HG02642 (cell line): ENCODE data around the gene KCNA2.

ENCODE experiments used
- ATAC-seq: cut with Tn5 transposase; IDR thresholded peaks from one replicate; pipeline ENCODE4 v1.9.1; 2021; ENCODE audit warnings: mild to moderate bottlenecking; ENCODE audit not compliant: unreplicated experiment, poor library complexity

The KCNA2 gene

DNA sequence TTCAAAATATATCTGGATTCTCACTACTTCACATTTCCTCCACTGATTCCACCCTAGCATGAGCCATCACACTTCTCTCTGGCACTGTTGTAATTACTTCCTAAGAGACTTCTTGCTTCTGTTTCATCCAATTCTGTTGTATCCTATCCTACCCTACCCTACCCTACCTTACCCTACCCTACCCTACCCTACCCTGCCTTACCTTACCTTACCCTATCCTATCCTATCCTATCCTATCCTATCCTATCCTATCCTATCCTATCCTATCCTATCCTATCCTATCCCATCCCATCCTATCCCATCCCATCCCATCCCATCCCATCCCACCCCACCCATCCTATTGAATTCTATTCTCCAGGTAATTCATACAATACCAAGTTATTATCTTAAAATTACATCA lies 29.7 kb downstream of the KCNA2 start:
- no peak for ATAC-seq

DNA sequence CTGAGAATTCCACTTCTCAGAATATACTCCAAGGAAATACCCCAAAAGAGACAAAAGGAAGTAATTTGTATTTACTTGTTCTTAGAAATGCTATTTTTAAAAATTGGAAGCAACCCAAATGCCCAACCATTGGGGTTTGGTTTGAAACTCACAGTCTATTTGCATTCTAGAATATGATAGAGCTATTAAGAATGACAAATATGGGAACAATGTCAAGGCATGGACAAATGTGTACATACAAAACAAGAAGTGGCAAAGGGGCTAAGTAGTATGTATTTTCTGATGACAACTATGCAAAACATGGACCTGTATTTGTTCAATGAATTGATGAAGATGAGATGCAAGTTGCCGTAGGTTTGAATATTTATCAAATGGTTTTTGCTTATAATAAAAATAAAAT lies 32.8 kb downstream of the KCNA2 start:
- no peak for ATAC-seq

DNA sequence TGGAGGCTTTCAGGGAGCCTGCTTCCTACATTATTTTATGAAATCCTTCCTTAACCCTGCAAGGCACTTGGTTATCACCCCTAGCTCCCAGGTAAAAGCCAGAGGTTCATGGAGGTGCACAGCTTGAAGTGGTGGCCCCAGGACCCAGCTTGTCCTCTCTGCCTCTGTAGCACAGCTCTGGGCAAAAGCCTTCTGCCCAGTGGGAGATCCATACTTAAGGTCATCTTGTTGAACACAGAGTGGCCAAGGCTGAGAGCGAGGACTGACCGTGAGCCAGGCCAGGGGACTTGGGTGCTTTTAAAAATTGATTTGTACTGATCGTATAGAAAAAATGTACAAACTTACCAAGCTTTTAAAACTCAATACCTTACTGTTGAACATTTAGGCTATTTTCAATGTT lies 33.4 kb downstream of the KCNA2 start:
- ATAC-seq: no peak

DNA sequence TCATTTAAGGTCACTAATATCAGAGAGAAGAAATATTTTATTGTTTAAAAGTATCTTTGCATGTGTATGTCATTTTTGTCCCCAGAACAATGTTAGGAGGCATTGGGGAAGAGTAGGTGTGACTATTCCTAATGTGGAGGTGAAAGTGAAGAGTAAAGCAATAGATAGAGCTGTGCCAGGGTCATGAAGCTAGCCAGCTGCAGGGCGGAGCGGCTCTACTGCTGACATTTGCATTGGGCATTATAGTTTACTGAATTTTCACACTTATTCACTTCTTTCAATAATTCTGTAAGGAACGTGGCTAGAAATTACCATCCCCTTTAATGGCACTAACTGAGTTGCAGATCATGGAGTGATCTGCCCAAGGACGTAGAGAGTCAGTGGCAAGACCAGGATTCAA lies 35.3 kb downstream of the KCNA2 start:
- no peak for ATAC-seq

DNA sequence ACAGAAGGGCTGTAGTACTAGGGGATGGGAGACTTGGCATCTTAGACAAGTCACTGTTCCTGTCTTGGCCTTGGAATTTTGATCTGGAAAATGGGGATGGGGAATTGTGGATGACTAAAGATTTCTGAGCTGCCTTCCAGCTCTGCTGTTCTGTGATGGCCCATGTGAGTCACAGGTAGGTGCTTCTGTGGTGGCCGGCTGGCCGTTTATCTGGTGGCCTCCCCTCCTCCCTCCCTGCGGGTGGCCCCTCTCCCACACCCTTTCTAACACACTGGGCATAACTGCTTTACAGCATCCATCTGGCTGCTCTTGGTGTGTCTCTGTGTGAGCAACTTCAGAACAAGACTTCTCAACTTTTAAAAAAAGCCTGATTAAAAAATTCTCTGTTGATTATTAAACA lies 35.9 kb downstream of the KCNA2 start:
- ATAC-seq: no peak

DNA sequence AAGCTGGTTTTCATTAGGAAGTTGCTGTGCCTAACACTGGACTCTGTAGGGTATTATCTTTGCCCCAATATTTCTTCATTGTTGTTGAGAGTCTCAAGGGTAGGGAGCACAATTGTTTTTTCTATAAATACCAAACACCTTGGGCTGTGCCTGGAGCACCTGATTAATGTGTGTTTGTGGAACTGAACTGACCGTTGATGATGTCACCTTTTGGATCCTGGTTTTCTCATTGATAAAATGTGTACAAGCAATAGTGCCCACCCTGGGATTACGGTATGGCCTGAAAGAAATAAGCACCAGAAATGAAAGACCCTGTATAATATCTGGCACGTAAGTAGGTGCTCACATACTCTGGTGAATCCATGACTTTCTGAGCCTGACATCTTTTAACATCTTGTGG lies 39.3 kb downstream of the KCNA2 start:
- ATAC-seq: no peak

DNA sequence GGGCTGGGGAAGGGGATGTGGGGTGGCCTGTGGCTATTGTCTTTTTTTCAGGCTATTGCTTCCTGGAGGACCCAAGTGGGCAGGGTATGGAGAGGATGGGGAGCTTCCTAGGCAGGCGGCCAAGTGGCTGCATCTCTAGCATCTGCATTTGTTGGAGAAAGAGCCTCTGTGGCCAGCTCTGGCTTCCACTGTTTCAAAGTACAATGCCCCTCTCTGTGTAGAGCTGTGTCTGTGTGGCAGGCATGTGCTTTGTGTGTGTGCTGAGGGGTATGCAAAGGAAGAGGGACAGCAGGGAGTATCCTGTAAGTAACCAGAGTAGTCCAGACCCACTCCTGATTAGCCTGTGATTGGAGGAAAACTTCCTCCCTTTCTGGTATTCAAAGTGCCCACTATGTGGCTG lies 40.6 kb downstream of the KCNA2 start:
- no peak for ATAC-seq

DNA sequence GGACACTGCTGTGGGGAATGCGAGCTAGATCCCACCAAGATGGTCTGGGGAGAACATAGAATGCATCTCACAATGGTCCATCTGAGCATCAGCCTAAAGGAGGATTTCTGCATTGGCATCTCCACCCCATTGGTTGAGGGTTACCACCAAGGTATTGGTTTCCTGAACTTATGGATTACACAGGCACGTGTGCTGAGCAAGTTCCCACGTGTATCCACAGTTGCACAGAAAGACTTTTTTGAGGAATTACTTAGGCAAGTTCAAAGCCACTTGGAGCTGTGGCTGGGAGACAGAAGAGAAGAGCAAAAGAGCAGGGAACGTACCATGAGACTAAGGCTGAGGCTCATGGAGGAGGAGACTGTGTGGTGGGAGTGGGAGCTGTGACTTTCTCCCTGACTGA lies 43.1 kb downstream of the KCNA2 start:
- ATAC-seq: no peak

DNA sequence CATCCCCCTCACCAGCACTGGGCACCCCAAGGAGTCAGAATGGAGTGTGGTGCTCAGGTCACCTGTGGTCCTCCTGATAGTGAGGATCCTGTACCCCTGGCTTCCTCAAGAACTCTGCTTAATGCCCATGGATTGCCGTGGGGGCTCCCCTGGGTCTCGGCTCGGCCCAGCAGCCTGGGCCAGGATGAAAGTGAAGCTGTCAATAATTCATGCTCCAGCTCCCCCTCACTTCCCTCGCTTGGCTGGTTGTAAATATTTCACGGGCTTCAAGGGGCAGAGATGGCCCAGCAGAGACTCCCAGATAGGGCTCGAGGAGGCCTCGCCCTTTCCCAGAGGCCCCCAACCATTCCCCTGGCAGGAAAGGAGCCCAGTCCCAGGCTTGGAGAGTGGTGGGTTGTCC lies 44.6 kb downstream of the KCNA2 start:
- no peak for ATAC-seq

DNA sequence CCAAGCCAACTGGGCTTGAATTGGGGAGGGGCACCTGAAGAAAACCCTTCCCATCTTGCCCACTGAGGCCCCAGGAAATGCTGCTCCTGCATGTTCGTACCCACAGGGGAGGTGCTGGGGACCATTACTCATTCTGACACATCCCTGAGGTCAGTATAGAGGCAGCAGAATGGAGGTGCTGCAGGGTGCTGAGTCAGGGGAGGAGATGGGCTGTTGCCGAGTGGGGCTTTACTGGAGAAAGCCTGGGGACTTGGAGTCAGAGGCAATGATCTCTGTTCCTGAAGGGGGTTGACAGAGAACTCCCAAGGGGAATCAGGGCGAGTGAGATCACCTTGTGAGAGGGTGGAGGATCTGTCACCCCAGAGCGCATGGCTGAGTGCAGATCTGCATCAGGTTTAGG lies 47.0 kb downstream of the KCNA2 start:
- no peak for ATAC-seq

DNA sequence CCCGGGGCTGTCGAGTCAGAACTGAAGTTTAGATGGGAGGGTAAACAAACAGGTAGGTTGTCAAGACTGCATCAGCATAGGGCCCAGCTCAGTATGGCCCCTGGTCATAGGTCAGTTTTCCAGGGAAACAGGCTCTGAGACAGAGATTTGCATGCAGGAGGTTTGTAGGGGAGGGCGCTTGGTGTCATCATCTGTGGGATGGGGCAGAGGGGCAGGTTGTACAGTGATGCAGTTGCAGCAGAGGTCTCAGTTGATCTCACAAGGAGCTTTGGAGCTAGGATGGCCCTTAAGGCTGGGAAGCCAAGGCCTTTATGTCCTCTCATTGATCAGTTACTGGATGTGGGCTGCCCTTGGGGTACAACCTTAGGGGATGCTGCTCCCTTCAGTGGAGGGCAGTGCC lies 48.7 kb downstream of the KCNA2 start:
- ATAC-seq: no peak

DNA sequence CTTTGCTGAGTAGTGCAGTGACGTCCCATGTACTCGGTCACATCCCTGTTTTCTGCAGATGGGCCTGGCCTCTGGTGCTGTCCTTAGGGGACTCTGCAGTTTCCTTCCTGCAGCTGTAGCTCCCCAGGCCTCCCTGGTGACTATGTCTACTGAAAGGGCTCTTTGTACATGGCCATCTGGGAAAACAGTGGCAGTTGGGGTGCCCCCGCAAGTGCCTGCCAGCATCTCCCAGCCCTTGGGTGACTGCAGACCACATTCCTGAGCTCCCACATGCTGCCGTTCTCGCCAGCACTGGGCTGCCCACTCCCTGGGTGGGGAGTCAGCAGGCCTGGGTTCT lies 49.7 kb downstream of the KCNA2 start:
- ATAC-seq: no peak

DNA sequence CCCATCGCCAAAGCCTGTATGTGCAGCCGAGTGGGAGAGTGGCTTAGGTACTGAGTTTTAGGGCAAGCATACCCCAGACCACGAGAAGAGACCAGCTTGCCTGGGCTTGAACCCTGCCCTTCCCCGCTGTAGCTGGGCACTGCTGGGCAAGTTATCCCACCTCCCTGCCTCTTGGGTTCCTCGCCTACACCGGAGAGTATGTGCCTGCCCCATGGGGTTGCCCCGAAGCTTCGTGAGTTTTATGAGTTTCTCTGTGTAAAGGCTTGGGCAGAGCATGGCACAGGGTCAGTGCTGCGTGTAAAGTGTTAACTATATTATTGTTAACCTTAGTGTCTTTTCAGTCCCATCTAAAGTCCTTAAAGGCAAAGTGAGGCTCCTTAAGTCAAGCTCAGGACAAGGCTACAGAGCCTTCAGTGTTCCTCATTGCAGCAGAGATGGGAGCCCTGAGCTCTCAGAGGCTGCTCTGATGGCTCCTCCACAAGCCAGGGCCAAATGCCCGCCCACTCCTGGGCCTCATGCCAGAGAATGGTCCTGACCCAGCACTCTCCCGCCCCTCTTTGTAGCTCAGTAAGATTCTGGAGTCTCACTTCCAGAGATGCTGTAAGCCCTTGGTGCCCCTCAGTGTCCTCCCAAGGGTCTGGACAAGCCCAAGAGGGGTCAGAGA lies 50.2 kb downstream of the KCNA2 start:
- no peak for ATAC-seq

DNA sequence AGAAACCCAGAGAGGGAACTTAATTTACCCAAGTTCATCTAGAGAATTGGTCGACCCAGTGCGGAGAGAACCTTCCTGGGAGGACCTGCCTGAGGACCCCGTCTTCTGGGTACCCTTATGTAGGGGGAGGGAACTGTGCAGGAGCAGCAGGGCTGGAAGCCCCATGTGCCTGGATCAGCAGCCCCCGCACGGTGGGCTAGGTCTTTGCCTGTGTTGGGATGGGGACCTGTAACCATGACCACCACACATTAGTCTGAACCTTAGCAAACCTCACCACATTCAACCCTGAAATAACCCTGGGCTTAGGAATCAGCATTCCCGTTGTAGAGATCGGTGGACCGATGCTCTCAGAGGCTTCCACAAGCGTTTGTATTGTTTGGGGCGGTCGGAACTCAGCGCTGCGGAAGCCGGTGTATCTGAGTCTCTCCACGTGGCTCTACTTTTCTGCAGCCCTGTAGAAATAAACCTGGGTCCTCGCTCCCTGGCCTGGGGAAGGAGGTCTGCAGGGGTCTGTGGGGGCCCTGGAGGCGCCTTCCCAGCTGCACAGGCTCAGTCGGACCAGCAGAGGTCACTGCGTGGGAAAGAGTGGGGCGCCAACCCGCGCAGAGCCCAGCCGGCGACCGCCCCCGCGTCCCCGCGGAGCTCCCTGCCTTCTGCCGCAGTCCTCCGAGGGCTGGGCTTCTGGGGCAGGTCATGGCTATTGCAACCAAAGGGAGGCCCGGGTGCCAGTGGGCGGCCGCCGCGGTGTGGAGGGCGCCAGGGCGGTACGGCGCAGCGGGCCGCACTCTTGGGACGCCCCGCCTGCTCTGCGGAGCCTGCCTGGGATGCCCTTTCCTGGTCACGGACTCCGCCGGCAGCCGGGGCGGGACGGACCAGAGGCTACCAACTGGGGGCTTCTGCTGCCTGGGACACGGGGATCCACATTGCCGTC lies 51.0 kb downstream of the KCNA2 start:
- no peak for ATAC-seq

DNA sequence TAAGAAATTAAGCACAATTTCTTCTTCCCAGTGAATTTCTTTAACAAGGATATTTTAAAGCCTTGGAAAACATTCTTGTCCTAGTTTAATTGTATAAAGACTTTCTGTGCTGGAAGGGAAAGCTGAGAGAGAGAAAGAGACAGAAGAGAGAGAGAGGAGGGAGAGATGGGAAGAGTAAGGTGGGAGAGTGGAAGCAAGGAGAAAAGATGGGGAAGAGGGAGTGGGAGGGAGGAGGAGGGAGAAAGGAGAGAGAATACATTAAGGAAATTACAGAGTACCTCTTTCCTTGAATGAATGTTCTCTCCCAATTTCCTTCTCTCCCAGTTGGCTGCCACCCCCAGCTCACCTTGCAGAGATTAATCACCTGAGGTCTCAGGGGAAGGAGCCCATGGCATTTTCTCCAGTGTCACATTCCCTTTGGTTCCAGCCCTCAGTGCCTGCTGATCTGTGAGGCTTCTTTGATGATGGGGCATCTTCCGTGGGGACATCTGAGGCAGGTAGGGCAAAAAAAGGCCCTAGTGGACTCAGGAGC lies 54.8 kb downstream of the KCNA2 start:
- ATAC-seq: no peak

DNA sequence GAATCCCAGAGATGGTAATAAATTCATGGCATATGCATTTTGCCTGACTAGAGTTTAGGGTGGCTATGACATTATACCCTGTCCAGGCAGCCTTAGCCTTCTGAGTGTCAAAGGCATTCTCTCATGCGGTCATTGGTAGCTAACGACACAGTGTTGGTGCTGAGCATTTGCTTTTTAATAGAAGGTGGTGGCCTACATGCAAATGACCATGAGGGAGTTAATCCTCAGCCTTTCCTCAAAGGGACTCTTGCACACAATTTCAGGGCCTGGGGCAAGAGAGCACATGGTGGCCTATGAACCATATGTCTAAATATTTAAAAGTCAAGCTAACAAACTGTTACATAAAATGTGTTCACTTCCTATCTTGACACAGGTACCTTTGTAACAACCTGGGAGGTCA lies 56.3 kb downstream of the KCNA2 start:
- ATAC-seq: no peak

DNA sequence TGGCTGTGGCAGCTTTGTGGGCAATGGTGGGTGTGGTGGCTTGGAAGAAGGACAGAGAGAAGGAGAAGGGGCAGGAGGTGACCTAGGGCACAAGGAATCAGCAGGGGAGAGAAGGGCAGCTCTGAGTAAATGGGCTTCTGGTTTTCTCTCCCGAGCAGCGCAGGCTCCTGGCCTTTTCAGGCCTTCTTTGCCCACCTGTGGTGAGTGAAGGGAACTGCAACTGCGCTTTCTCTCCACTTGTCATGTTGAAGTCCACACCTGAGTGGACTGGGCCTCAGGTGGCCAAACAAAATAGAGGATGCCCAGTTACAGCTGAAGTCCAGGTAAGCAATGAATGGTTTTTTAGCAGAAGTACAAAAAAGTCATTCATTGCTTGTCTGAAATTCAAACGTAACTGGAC lies 57.8 kb downstream of the KCNA2 start:
- ATAC-seq: no peak

DNA sequence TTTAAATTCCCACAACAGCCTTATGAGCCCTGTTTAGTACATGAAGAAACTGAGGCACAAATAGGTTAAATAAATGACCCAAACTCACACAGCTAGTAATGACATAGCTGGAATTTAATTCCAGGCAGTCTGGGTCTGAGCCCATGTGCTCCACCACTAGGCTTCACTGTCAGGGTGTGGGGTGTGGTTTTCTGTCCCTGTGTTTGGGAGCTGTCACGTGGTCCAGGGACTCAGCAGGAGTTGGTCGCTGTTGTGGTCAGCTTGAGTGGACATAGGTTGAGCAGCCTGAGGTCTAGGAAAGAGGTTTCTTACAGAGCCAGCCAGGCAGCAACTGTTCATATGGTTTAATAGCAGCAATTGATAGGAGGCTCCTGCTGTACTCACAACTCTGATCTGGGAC lies 59.1 kb downstream of the KCNA2 start:
- no peak for ATAC-seq

DNA sequence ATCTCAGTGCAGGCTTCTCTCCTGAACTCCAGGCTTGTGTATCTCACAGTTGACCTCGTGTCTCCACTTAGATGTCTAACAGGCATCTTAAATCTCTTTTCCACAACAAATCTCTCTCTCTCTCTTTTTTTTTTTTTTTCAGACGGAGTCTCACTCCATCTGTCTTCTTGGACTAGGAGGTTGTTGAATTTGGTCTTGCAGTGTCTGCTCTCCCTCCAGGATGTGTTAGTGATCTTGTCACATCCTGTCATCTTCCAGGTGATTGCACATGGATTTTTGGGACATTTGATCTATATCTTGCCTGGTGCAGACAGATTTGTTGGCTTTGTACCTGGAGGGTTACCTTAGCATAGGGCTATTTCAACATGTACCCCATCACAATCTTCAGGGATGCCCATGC lies 60.7 kb downstream of the KCNA2 start:
- ATAC-seq: no peak

DNA sequence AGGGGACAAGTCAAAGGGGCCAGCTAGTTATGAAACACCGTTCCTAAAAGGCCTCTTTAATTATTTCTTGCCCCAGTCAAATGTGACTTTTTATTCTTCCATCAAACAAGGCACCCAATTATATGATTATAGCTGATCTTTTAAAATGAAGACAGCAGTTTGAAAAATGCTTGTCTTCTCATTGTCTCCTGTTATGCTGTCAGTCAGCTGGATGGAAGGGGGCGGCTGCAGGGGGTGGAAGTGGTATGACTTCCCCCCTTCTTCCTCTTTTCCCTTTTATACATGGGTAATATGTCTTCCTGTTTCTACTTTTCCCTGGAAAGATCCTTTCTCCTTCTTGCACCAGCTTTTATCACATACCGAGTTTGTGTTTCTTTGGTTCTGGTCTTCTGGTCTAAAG lies 61.4 kb downstream of the KCNA2 start:
- ATAC-seq: no peak
